Measurements from ENCODE around the gene PMPCA. TPM values are rescaled to one million over a fixed set of nuclear protein-coding genes. Genes with fewer than 3 reads are reported as not detected.

The PMPCA gene
- total and polyA plus RNA-seq, 2 of the 13 experiments (the other 11 are each of a cell fraction or from before 2014, with no cell fraction given), result 70.2 to 88.4 TPM

DNA sequence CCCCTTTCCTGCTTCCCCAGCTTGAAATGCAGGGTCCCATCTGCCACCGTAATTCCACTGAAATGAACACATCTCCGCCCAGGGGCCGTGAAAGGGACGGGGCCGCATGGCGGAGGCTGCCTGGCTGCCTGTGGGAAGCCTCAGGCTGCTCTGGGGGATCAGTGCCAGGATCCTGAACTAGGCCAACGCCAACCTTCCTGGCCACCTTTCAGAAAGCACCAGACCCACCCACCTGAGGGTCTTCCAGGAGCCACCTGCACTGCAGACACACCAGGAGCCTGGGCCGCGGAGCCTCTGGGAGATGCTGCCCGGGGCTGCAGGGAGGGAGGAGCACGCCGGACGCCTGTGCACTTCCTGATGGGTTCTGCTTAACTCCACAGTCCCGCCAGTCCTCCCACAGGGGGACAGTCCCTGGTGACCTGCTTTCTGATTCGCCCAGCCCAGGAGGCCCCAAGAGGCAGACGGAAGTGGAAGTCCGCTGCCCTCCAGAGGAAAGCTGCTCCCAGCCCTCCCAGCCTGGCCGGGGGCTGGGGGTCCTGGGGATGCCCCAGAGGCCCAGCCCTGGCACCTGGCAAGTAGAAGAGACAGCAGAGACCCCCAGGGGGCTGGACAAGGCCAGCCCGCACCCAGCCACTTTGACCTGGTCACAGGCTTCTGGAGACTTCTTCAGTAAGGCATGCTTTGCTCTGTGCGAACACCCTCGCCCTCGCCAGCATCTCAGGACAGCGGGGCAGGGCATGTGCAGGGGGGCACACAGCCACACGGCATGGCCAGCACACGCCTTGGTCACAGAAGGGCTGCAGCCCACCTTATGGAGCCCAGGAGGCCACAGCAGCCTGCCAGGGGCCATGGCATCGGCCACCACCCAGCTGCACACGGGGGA is 36.9 kb upstream of the PMPCA start, which contains the start of gene CARD9 (continued):
- TF ChIP-seq, protein P1, sequence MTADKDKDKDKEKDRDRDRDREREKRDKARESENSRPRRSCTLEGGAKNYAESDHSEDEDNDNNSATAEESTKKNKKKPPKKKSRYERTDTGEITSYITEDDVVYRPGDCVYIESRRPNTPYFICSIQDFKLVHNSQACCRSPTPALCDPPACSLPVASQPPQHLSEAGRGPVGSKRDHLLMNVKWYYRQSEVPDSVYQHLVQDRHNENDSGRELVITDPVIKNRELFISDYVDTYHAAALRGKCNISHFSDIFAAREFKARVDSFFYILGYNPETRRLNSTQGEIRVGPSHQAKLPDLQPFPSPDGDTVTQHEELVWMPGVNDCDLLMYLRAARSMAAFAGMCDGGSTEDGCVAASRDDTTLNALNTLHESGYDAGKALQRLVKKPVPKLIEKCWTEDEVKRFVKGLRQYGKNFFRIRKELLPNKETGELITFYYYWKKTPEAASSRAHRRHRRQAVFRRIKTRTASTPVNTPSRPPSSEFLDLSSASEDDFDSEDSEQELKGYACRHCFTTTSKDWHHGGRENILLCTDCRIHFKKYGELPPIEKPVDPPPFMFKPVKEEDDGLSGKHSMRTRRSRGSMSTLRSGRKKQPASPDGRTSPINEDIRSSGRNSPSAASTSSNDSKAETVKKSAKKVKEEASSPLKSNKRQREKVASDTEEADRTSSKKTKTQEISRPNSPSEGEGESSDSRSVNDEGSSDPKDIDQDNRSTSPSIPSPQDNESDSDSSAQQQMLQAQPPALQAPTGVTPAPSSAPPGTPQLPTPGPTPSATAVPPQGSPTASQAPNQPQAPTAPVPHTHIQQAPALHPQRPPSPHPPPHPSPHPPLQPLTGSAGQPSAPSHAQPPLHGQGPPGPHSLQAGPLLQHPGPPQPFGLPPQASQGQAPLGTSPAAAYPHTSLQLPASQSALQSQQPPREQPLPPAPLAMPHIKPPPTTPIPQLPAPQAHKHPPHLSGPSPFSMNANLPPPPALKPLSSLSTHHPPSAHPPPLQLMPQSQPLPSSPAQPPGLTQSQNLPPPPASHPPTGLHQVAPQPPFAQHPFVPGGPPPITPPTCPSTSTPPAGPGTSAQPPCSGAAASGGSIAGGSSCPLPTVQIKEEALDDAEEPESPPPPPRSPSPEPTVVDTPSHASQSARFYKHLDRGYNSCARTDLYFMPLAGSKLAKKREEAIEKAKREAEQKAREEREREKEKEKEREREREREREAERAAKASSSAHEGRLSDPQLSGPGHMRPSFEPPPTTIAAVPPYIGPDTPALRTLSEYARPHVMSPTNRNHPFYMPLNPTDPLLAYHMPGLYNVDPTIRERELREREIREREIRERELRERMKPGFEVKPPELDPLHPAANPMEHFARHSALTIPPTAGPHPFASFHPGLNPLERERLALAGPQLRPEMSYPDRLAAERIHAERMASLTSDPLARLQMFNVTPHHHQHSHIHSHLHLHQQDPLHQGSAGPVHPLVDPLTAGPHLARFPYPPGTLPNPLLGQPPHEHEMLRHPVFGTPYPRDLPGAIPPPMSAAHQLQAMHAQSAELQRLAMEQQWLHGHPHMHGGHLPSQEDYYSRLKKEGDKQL (CRISPR knock-in tag; IDR thresholded peaks at IDR 0.05; ENCODE audit: low read depth), result no peak
- TF ChIP-seq AGO1 (IDR thresholded peaks at IDR 0.05; ENCODE audit: low read depth, low read length, poor library complexity, severe bottlenecking) (peak; percentile 60), SNRNP70 (IDR thresholded peaks at IDR 0.05; ENCODE audit: low read depth, low read length) (no peak), JUN (CRISPR knock-in tag; IDR thresholded peaks at IDR 0.05) (no peak), PCBP2 (optimal IDR thresholded peaks at IDR 0.05; ENCODE audit: low read depth, low read length, poor library complexity, severe bottlenecking) (no peak), ZNF432 (CRISPR knock-in tag; IDR thresholded peaks at IDR 0.05; ENCODE audit: borderline replicate concordance) (no peak), EZH2 (conservative IDR thresholded peaks at IDR 0.05; ENCODE audit: low read depth, low read length) (no peak), CREB1 (IDR thresholded peaks at IDR 0.05) (no peak), CREB1 (CRISPR knock-in tag; IDR thresholded peaks at IDR 0.05) (no peak), ZNF83 (CRISPR knock-in tag; IDR thresholded peaks at IDR 0.05; ENCODE audit: borderline replicate concordance) (no peak), DMAP1 (CRISPR knock-in tag; IDR thresholded peaks at IDR 0.05) (peak; percentile 15; the same call in 1 of the 2 replicates), ZNF615 (CRISPR knock-in tag; IDR thresholded peaks at IDR 0.05; ENCODE audit: borderline replicate concordance) (no peak)
- TF ChIP-seq, protein P2, sequence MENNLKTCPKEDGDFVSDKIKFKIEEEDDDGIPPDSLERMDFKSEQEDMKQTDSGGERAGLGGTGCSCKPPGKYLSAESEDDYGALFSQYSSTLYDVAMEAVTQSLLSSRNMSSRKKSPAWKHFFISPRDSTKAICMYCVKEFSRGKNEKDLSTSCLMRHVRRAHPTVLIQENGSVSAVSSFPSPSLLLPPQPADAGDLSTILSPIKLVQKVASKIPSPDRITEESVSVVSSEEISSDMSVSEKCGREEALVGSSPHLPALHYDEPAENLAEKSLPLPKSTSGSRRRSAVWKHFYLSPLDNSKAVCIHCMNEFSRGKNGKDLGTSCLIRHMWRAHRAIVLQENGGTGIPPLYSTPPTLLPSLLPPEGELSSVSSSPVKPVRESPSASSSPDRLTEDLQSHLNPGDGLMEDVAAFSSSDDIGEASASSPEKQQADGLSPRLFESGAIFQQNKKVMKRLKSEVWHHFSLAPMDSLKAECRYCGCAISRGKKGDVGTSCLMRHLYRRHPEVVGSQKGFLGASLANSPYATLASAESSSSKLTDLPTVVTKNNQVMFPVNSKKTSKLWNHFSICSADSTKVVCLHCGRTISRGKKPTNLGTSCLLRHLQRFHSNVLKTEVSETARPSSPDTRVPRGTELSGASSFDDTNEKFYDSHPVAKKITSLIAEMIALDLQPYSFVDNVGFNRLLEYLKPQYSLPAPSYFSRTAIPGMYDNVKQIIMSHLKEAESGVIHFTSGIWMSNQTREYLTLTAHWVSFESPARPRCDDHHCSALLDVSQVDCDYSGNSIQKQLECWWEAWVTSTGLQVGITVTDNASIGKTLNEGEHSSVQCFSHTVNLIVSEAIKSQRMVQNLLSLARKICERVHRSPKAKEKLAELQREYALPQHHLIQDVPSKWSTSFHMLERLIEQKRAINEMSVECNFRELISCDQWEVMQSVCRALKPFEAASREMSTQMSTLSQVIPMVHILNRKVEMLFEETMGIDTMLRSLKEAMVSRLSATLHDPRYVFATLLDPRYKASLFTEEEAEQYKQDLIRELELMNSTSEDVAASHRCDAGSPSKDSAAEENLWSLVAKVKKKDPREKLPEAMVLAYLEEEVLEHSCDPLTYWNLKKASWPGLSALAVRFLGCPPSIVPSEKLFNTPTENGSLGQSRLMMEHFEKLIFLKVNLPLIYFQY (CRISPR knock-in tag; IDR thresholded peaks at IDR 0.05; ENCODE audit: borderline replicate concordance), result no peak
- TF ChIP-seq, protein P3, sequence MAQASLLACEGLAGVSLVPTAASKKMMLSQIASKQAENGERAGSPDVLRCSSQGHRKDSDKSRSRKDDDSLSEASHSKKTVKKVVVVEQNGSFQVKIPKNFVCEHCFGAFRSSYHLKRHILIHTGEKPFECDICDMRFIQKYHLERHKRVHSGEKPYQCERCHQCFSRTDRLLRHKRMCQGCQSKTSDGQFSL (CRISPR knock-in tag; IDR thresholded peaks at IDR 0.05), result no peak
- TF ChIP-seq, protein P4, sequence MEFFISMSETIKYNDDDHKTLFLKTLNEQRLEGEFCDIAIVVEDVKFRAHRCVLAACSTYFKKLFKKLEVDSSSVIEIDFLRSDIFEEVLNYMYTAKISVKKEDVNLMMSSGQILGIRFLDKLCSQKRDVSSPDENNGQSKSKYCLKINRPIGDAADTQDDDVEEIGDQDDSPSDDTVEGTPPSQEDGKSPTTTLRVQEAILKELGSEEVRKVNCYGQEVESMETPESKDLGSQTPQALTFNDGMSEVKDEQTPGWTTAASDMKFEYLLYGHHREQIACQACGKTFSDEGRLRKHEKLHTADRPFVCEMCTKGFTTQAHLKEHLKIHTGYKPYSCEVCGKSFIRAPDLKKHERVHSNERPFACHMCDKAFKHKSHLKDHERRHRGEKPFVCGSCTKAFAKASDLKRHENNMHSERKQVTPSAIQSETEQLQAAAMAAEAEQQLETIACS (CRISPR knock-in tag; IDR thresholded peaks at IDR 0.05), result no peak
- TF ChIP-seq, protein P5, sequence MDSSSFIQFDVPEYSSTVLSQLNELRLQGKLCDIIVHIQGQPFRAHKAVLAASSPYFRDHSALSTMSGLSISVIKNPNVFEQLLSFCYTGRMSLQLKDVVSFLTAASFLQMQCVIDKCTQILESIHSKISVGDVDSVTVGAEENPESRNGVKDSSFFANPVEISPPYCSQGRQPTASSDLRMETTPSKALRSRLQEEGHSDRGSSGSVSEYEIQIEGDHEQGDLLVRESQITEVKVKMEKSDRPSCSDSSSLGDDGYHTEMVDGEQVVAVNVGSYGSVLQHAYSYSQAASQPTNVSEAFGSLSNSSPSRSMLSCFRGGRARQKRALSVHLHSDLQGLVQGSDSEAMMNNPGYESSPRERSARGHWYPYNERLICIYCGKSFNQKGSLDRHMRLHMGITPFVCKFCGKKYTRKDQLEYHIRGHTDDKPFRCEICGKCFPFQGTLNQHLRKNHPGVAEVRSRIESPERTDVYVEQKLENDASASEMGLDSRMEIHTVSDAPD (CRISPR knock-in tag; IDR thresholded peaks at IDR 0.05), result no peak

Data from HepG2 (cell line).